Fibroblast of pulmonary artery (primary cell): ENCODE data around the gene ARHGAP19.
A peak's percentile ranks its signal among the peaks of the same experiment; 100 is the strongest.

ENCODE experiments used
- DNase-seq: peaks from one replicate; pipeline ENCODE4 v3.0.0-alpha.2; 2010; ENCODE audit warnings: low read depth
- H3K4me3 ChIP-seq: replicated peaks from 2 replicates; pipeline ENCODE4 v1.5.1; 2011; ENCODE audit warnings: low read depth, mild to moderate bottlenecking, control low read depth, low read length, moderate library complexity
- CTCF ChIP-seq: IDR thresholded peaks from 2 replicates; pipeline ENCODE4 v1.5.1; 2011; ENCODE audit warnings: mild to moderate bottlenecking, control low read depth, low read length, inconsistent platforms; ENCODE audit errors: missing control alignments

The ARHGAP19 gene

GRCh38 chr10:97204826-97205679 is 87.4 kb downstream of the ARHGAP19 start:
- no peak for DNase-seq
- H3K4me3 ChIP-seq: no peak overlapping the region
- no peak for TF ChIP-seq CTCF

- DNase-seq: no peak
- no peak overlapping the region for H3K4me3 ChIP-seq
- no peak for TF ChIP-seq CTCF
Measured at GRCh38 chr10:97203220-97203619, 89.2 kb downstream of the ARHGAP19 start.

- no peak for TF ChIP-seq CTCF
- no peak overlapping the region for H3K4me3 ChIP-seq
- no peak for DNase-seq
Measured at GRCh38 chr10:97200616-97201015, 91.8 kb downstream of the ARHGAP19 start.

GRCh38 chr10:97199152-97199551 is 93.3 kb downstream of the ARHGAP19 start:
- H3K4me3 ChIP-seq: no peak overlapping the region
- TF ChIP-seq CTCF: no peak
- DNase-seq: no peak

GRCh38 chr10:97197030-97197500 is 95.4 kb downstream of the ARHGAP19 start:
- H3K4me3 ChIP-seq: no peak overlapping the region
- no peak for TF ChIP-seq CTCF
- no peak for DNase-seq

- TF ChIP-seq CTCF: peak; percentile 70
- peak; percentile 46 for DNase-seq
- peak overlapping the region; percentile 51 for H3K4me3 ChIP-seq
Measured at GRCh38 chr10:97196223-97197029, 96.0 kb downstream of the ARHGAP19 start.
